Measurements from ENCODE around the gene ZNF326.

GRCh38 chr1:90012300-90012699 is 17.4 kb downstream of the ZNF326 start:
- TF ChIP-seq, protein P1, sequence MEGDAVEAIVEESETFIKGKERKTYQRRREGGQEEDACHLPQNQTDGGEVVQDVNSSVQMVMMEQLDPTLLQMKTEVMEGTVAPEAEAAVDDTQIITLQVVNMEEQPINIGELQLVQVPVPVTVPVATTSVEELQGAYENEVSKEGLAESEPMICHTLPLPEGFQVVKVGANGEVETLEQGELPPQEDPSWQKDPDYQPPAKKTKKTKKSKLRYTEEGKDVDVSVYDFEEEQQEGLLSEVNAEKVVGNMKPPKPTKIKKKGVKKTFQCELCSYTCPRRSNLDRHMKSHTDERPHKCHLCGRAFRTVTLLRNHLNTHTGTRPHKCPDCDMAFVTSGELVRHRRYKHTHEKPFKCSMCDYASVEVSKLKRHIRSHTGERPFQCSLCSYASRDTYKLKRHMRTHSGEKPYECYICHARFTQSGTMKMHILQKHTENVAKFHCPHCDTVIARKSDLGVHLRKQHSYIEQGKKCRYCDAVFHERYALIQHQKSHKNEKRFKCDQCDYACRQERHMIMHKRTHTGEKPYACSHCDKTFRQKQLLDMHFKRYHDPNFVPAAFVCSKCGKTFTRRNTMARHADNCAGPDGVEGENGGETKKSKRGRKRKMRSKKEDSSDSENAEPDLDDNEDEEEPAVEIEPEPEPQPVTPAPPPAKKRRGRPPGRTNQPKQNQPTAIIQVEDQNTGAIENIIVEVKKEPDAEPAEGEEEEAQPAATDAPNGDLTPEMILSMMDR (optimal IDR thresholded peaks at IDR 0.05 in 1 of 3, IDR thresholded peaks at IDR 0.05 in 1 of 3, conservative IDR thresholded peaks at IDR 0.05 in 1 of 3; ENCODE audit: extremely low read depth in 1 of 3, insufficient read depth in 2 of 3, low read length in 3 of 3), result no peak
- TF ChIP-seq EZH2 (IDR thresholded peaks at IDR 0.05; ENCODE audit: low read length), result no peak

Data from keratinocyte (primary cell).